MM.1S (cell line): Measurements from ENCODE around the gene RAB11B.

Experiments used
- DNase-seq: peaks from one replicate; pipeline ENCODE4 v3.0.0-alpha.2; 2015
- H2AFZ ChIP-seq: fragments of 300-600 bp; sonication (generic); 2 replicates; pipeline ENCODE4 v1.6.0; 2016; ENCODE audit warnings: antibody characterized with exemption, low read length
- H3F3A ChIP-seq: fragments of 300-600 bp; sonication (generic); 2 replicates; pipeline ENCODE4 v1.6.1; 2016; ENCODE audit warnings: mild to moderate bottlenecking, antibody characterized with exemption, low read length, moderate library complexity, mixed read lengths; ENCODE audit not compliant: insufficient read depth
- H3K27ac ChIP-seq: fragments of 300-600 bp; sonication (generic); 2 replicates; pipeline ENCODE4 v1.5.1; 2016; ENCODE audit warnings: mild to moderate bottlenecking, low read length
- H3K27me3 ChIP-seq: fragments of 300-600 bp; sonication (generic); replicated peaks from 2 replicates; pipeline ENCODE4 v1.6.0; 2016; ENCODE audit warnings: low read length; ENCODE audit not compliant: insufficient read depth
- H3K36me3 ChIP-seq: fragments of 300-600 bp; sonication (generic); replicated peaks from 2 replicates; pipeline ENCODE4 v1.6.1; 2016; ENCODE audit warnings: mild to moderate bottlenecking, low read length, mixed read lengths; ENCODE audit not compliant: insufficient read depth
- H3K4me1 ChIP-seq: fragments of 300-600 bp; sonication (generic); 2 replicates; pipeline ENCODE4 v1.6.1; 2016; ENCODE audit warnings: low read length, mixed read lengths
- H3K4me2 ChIP-seq: fragments of 300-600 bp; sonication (generic); 2 replicates; pipeline ENCODE4 v1.6.0; 2016; ENCODE audit warnings: low read depth, low read length
- H3K4me3 ChIP-seq: fragments of 300-600 bp; sonication (generic); 2 replicates; pipeline ENCODE4 v1.5.1; 2016; ENCODE audit warnings: low read length, mixed read lengths
- H3K79me2 ChIP-seq: fragments of 300-600 bp; sonication (generic); 2 replicates; pipeline ENCODE4 v1.6.1; 2016; ENCODE audit warnings: mixed run types, low read length, mixed read lengths
- H3K9ac ChIP-seq: fragments of 300-600 bp; sonication (generic); 2 replicates; pipeline ENCODE4 v1.6.1; 2016; ENCODE audit warnings: low read length, mixed read lengths
- H3K9me2 ChIP-seq: fragments of 300-600 bp; sonication (generic); replicated peaks from 2 replicates; pipeline ENCODE4 v1.6.1; 2016; ENCODE audit warnings: mild to moderate bottlenecking, low read length, mixed read lengths; ENCODE audit not compliant: insufficient read depth
- H3K9me3 ChIP-seq: fragments of 300-600 bp; sonication (generic); replicated peaks from 2 replicates; pipeline ENCODE4 v1.6.1; 2016; ENCODE audit warnings: mild to moderate bottlenecking, low read length, mixed read lengths; ENCODE audit not compliant: insufficient read depth
- H4K20me1 ChIP-seq: fragments of 300-600 bp; sonication (generic); 2 replicates; pipeline ENCODE4 v1.6.1; 2016; ENCODE audit warnings: mild to moderate bottlenecking, low read length, moderate library complexity, mixed read lengths; ENCODE audit not compliant: insufficient read depth
- CTCF ChIP-seq: fragments of 300-600 bp; sonication (generic); IDR thresholded peaks from 2 replicates; pipeline ENCODE4 v1.5.1; 2016; ENCODE audit warnings: antibody characterized with exemption, low read length, mixed read lengths
- EZH2 ChIP-seq: fragments of 300-600 bp; sonication (generic); optimal IDR thresholded peaks from 2 replicates; pipeline ENCODE3; 2017; ENCODE audit warnings: low read depth, mild to moderate bottlenecking, antibody characterized with exemption, low read length, mixed read lengths
- EZH2phosphoT487 ChIP-seq: fragments of 300-600 bp; sonication (generic); IDR thresholded peaks from 2 replicates; pipeline ENCODE4 v1.6.1; 2018; ENCODE audit warnings: antibody characterized with exemption, low read length

Gene RAB11B

GRCh38 chr19:8366121-8366581, 24.0 kb upstream of the RAB11B start:
- Histone ChIP-seq H3K9me2 (no peaks in the 10 kb centered on the region), H3K27me3 (peaks cover 34% of the 10 kb centered on the region), H3K27ac (no peak overlapping the region), H4K20me1 (no peaks in the 10 kb centered on the region), H3K79me2 (no peaks in the 10 kb centered on the region), H3K4me2 (no peak overlapping the region), H3K4me3 (no peak overlapping the region), H3F3A (no peaks in the 10 kb centered on the region), H3K9ac (no peak overlapping the region), H3K36me3 (no peaks in the 10 kb centered on the region), H3K9me3 (no peaks in the 10 kb centered on the region), H3K4me1 (peaks cover 8% of the 10 kb centered on the region), H2AFZ (no peak overlapping the region)
- DNase-seq: no peak
- TF ChIP-seq EZH2 (no peak), CTCF (no peak), EZH2phosphoT487 (no peak)

- no peaks in the 10 kb centered on the region for H4K20me1 ChIP-seq
- H3K27me3 ChIP-seq: peaks cover 34% of the 10 kb centered on the region
- no peak overlapping the region for H3K4me3 ChIP-seq
- H3K79me2 ChIP-seq: no peaks in the 10 kb centered on the region
- H3K4me2 ChIP-seq: no peak overlapping the region
- no peak overlapping the region for H3K27ac ChIP-seq
- H3K36me3 ChIP-seq: no peaks in the 10 kb centered on the region
- H3F3A ChIP-seq: no peaks in the 10 kb centered on the region
- peaks cover 4% of the 10 kb centered on the region for H3K4me1 ChIP-seq
- no peak overlapping the region for H3K9ac ChIP-seq
- H3K9me3 ChIP-seq: no peaks in the 10 kb centered on the region
- no peak for DNase-seq
- H2AFZ ChIP-seq: no peak overlapping the region
- TF ChIP-seq EZH2 (no peak), CTCF (no peak), EZH2phosphoT487 (no peak)
- H3K9me2 ChIP-seq: no peaks in the 10 kb centered on the region
Observed at GRCh38 chr19:8366961-8367326, 23.2 kb upstream of the RAB11B start.

- H3K9ac ChIP-seq: no peak overlapping the region
- no peak overlapping the region for H3K4me2 ChIP-seq
- no peak overlapping the region for H2AFZ ChIP-seq
- no peaks in the 10 kb centered on the region for H4K20me1 ChIP-seq
- no peaks in the 10 kb centered on the region for H3F3A ChIP-seq
- H3K27ac ChIP-seq: no peak overlapping the region
- no peak overlapping the region for H3K4me3 ChIP-seq
- no peaks in the 10 kb centered on the region for H3K4me1 ChIP-seq
- H3K9me3 ChIP-seq: no peaks in the 10 kb centered on the region
- H3K9me2 ChIP-seq: no peaks in the 10 kb centered on the region
- H3K36me3 ChIP-seq: no peaks in the 10 kb centered on the region
- TF ChIP-seq CTCF: no peak
- no peak for TF ChIP-seq EZH2phosphoT487
- no peak for TF ChIP-seq EZH2
- H3K27me3 ChIP-seq: peaks cover 29% of the 10 kb centered on the region
- no peak for DNase-seq
- H3K79me2 ChIP-seq: no peaks in the 10 kb centered on the region
Observed at GRCh38 chr19:8367327-8368001, 22.7 kb upstream of the RAB11B start.
